Ishikawa (cell line): ENCODE results near the gene MYLK.

Source experiments
- CEBPB ChIP-seq: IDR thresholded peaks from 2 replicates; pipeline ENCODE4 v1.6.1; 2012
- CREB1 ChIP-seq: IDR thresholded peaks from 2 replicates; pipeline ENCODE4 v1.6.1; 2012; ENCODE audit warnings: low read depth
- EGR1 ChIP-seq: IDR thresholded peaks from 2 replicates; pipeline ENCODE4 v1.6.1; 2012
- EP300 ChIP-seq: IDR thresholded peaks from 2 replicates; pipeline ENCODE4 v1.6.1; 2012; ENCODE audit warnings: borderline replicate concordance
- FOXM1 ChIP-seq: IDR thresholded peaks from 2 replicates; pipeline ENCODE4 v1.6.1; 2012; ENCODE audit warnings: low read depth, borderline replicate concordance
- MAX ChIP-seq: IDR thresholded peaks from 2 replicates; pipeline ENCODE4 v1.6.1; 2012
- NFIC ChIP-seq: IDR thresholded peaks from 2 replicates; pipeline ENCODE4 v1.6.1; 2012
- RAD21 ChIP-seq: IDR thresholded peaks from 2 replicates; pipeline ENCODE4 v1.6.1; 2012; ENCODE audit warnings: low read depth
- TAF1 ChIP-seq: IDR thresholded peaks from 2 replicates; pipeline ENCODE4 v1.6.1; 2012; ENCODE audit warnings: low read depth, mild to moderate bottlenecking
- TCF12 ChIP-seq: IDR thresholded peaks from 2 replicates; pipeline ENCODE4 v1.6.1; 2012; ENCODE audit warnings: low read depth
- TEAD4 ChIP-seq: IDR thresholded peaks from 2 replicates; pipeline ENCODE4 v1.6.1; 2012
- YY1 ChIP-seq: IDR thresholded peaks from 2 replicates; pipeline ENCODE4 v1.6.1; 2012; ENCODE audit warnings: low read depth
- ZBTB7A ChIP-seq: IDR thresholded peaks from 2 replicates; pipeline ENCODE4 v1.6.1; 2012; ENCODE audit warnings: low read depth
- TF ChIP-seq, protein P1 (sequence below): IDR thresholded peaks from 2 replicates; pipeline ENCODE4 v1.6.1; 2012
- TF ChIP-seq, protein P2 (sequence below): IDR thresholded peaks from 2 replicates; pipeline ENCODE4 v1.6.1; 2012; ENCODE audit warnings: low read depth, mild to moderate bottlenecking

Gene MYLK

GRCh38 chr3:123624302-123624701 is 259.8 kb downstream of the MYLK start:
- TF ChIP-seq TCF12 (no peak), NFIC (no peak), CREB1 (no peak), RAD21 (no peak), TEAD4 (no peak), CEBPB (no peak), EP300 (no peak), ZBTB7A (no peak), FOXM1 (no peak), YY1 (no peak), MAX (no peak), EGR1 (no peak), TAF1 (no peak)
- TF ChIP-seq, protein P1, sequence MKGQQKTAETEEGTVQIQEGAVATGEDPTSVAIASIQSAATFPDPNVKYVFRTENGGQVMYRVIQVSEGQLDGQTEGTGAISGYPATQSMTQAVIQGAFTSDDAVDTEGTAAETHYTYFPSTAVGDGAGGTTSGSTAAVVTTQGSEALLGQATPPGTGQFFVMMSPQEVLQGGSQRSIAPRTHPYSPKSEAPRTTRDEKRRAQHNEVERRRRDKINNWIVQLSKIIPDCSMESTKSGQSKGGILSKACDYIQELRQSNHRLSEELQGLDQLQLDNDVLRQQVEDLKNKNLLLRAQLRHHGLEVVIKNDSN = no peak
- TF ChIP-seq, protein P2, sequence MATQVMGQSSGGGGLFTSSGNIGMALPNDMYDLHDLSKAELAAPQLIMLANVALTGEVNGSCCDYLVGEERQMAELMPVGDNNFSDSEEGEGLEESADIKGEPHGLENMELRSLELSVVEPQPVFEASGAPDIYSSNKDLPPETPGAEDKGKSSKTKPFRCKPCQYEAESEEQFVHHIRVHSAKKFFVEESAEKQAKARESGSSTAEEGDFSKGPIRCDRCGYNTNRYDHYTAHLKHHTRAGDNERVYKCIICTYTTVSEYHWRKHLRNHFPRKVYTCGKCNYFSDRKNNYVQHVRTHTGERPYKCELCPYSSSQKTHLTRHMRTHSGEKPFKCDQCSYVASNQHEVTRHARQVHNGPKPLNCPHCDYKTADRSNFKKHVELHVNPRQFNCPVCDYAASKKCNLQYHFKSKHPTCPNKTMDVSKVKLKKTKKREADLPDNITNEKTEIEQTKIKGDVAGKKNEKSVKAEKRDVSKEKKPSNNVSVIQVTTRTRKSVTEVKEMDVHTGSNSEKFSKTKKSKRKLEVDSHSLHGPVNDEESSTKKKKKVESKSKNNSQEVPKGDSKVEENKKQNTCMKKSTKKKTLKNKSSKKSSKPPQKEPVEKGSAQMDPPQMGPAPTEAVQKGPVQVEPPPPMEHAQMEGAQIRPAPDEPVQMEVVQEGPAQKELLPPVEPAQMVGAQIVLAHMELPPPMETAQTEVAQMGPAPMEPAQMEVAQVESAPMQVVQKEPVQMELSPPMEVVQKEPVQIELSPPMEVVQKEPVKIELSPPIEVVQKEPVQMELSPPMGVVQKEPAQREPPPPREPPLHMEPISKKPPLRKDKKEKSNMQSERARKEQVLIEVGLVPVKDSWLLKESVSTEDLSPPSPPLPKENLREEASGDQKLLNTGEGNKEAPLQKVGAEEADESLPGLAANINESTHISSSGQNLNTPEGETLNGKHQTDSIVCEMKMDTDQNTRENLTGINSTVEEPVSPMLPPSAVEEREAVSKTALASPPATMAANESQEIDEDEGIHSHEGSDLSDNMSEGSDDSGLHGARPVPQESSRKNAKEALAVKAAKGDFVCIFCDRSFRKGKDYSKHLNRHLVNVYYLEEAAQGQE = no peak

GRCh38 chr3:123623346-123623880 is 260.7 kb downstream of the MYLK start:
- no peak for TF ChIP-seq TEAD4
- TF ChIP-seq NFIC = no peak
- no peak for TF ChIP-seq CEBPB
- TF ChIP-seq FOXM1 = no peak
- TF ChIP-seq MAX = no peak
- TF ChIP-seq, protein P2 = no peak
- no peak for TF ChIP-seq CREB1
- TF ChIP-seq ZBTB7A = no peak
- TF ChIP-seq TCF12 = no peak
- TF ChIP-seq EP300 = no peak
- no peak for TF ChIP-seq EGR1
- TF ChIP-seq TAF1 = no peak
- TF ChIP-seq, protein P1 = no peak
- no peak for TF ChIP-seq YY1
- TF ChIP-seq RAD21 = no peak

- TF ChIP-seq, protein P2 = no peak
- TF ChIP-seq FOXM1 (no peak), CEBPB (no peak), YY1 (no peak)
Observed at GRCh38 chr3:123622766-123623165, 261.4 kb downstream of the MYLK start.

DNA sequence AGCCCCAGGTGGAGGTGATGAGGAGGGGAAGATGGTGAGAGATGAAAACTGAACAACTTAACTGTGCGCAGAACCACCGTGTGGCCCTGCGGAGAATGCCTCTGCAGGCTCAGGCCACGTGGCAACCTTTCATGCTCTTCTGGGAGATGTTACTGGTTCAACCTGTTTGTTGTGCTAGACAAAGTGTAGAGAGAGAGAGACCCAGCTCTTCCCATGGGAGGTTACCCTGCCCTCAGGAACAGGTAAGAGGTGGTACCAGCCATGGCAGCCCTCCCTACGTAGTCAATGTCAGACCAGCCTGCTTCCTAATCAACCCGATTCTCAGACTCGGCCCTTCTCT is 262.3 kb downstream of the MYLK start:
- TF ChIP-seq CREB1 (no peak), YY1 (no peak), CEBPB (no peak), EP300 (no peak), ZBTB7A (no peak), TEAD4 (no peak), FOXM1 (no peak), TCF12 (no peak), TAF1 (no peak), NFIC (no peak), RAD21 (no peak), EGR1 (no peak), MAX (no peak)
- TF ChIP-seq, protein P2 = no peak
- TF ChIP-seq, protein P1 = no peak
